ENCODE results near the gene CCNO.

The CCNO gene

GRCh38 chr5:55232985-55233928 is at the start of gene CCNO:
Gene CCNO, minus strand, starts transcription at chr5:55233608. Its CDS starts 85 bp downstream, at chr5:55233523.
- TF ChIP-seq ZFP3 (CRISPR knock-in tag; IDR thresholded peaks at IDR 0.05) (no peak), SNAI2 (CRISPR knock-in tag; IDR thresholded peaks at IDR 0.05) (no peak), ZC3H10 (CRISPR knock-in tag; IDR thresholded peaks at IDR 0.05) (no peak), CSRNP3 (CRISPR knock-in tag; IDR thresholded peaks at IDR 0.05) (no peak), ARNTL (CRISPR knock-in tag; IDR thresholded peaks at IDR 0.05; ENCODE audit: borderline replicate concordance, low read depth) (no peak), BACH2 (CRISPR knock-in tag; IDR thresholded peaks at IDR 0.05; ENCODE audit: borderline replicate concordance) (no peak), GLIS3 (CRISPR knock-in tag; IDR thresholded peaks at IDR 0.05) (no peak), TSHZ2 (CRISPR knock-in tag; IDR thresholded peaks at IDR 0.05) (no peak), ZNF565 (CRISPR knock-in tag; conservative IDR thresholded peaks at IDR 0.05; ENCODE audit: low read depth) (no peak), CSDC2 (CRISPR knock-in tag; IDR thresholded peaks at IDR 0.05) (no peak), ZFP30 (CRISPR knock-in tag; IDR thresholded peaks at IDR 0.05) (no peak), TCF4 (CRISPR knock-in tag; IDR thresholded peaks at IDR 0.05; ENCODE audit: borderline replicate concordance) (no peak), ZNF8 (CRISPR knock-in tag; IDR thresholded peaks at IDR 0.05) (no peak)
- ATAC-seq: peak; percentile 81

- ATAC-seq: no peak; the same call in 2 of the 3 replicates
- no peak for TF ChIP-seq ISL1 (CRISPR knock-in tag; IDR thresholded peaks at IDR 0.05)
- no peak for TF ChIP-seq PPARA (CRISPR knock-in tag; IDR thresholded peaks at IDR 0.05; ENCODE audit: borderline replicate concordance)
- TF ChIP-seq OSR1 (CRISPR knock-in tag; IDR thresholded peaks at IDR 0.05): no peak
- no peak for TF ChIP-seq TOX (CRISPR knock-in tag; IDR thresholded peaks at IDR 0.05; ENCODE audit: borderline replicate concordance)
- TF ChIP-seq GLIS3 (CRISPR knock-in tag; IDR thresholded peaks at IDR 0.05): no peak
- TF ChIP-seq ARNTL (CRISPR knock-in tag; IDR thresholded peaks at IDR 0.05; ENCODE audit: borderline replicate concordance, low read depth): no peak
- no peak for TF ChIP-seq ZNF8 (CRISPR knock-in tag; IDR thresholded peaks at IDR 0.05)
- TF ChIP-seq CSDC2 (CRISPR knock-in tag; IDR thresholded peaks at IDR 0.05): no peak
- no peak for TF ChIP-seq ESRRG (CRISPR knock-in tag; IDR thresholded peaks at IDR 0.05)
- TF ChIP-seq TCF4 (CRISPR knock-in tag; IDR thresholded peaks at IDR 0.05; ENCODE audit: borderline replicate concordance): no peak
- no peak for TF ChIP-seq TSHZ2 (CRISPR knock-in tag; IDR thresholded peaks at IDR 0.05)
- TF ChIP-seq ZNF70 (CRISPR knock-in tag; IDR thresholded peaks at IDR 0.05): no peak
- no peak for TF ChIP-seq PATZ1 (CRISPR knock-in tag; IDR thresholded peaks at IDR 0.05; ENCODE audit: borderline replicate concordance)
- TF ChIP-seq CREB5 (CRISPR knock-in tag; IDR thresholded peaks at IDR 0.05; ENCODE audit: low read depth): no peak
- TF ChIP-seq BACH2 (CRISPR knock-in tag; IDR thresholded peaks at IDR 0.05; ENCODE audit: borderline replicate concordance): no peak
These were observed 45.4 kb upstream of the CCNO start for GRCh38 chr5:55278778-55279177.
